Heart left ventricle (tissue), 16 donors: ENCODE results near the gene WNT9A. TPM values are rescaled to one million over a fixed set of nuclear protein-coding genes. Genes with fewer than 3 reads are reported as not detected.

Experiments
- ATAC-seq, 4 donors: fragments of 200-7000 bp; cut with Tn5 transposase; one replicate each; pipeline ENCODE4 v1.9.1; 2020 to 2022; ENCODE audit warnings: moderate library complexity in 4 of 4, mild to moderate bottlenecking in 3 of 4, moderate number of reproducible peaks in 1 of 4
- DNase-seq, 5 donors: peaks; one replicate each; pipeline ENCODE4 v3.0.0-alpha.2; 2020
- H3K27ac ChIP-seq, 12 donors: fragments of 200-600 bp; sonication (generic) in 4 of 12; one replicate each; pipeline versions ENCODE4 v1.5.0 to v1.8.0; 2016 to 2022; ENCODE audit warnings: mild to moderate bottlenecking in 2 of 12
- H3K27me3 ChIP-seq, 9 donors: fragments of 200-600 bp; sonication (generic) in 2 of 9; one replicate each; pipeline versions ENCODE4 v1.5.1 to v1.8.0; 2016 to 2022; ENCODE audit warnings: mild to moderate bottlenecking in 3 of 9
- H3K36me3 ChIP-seq, 9 donors: fragments of 200-600 bp; sonication (generic) in 2 of 9; one replicate each; pipeline versions ENCODE4 v1.5.0 to v1.8.0; 2018 to 2022; ENCODE audit warnings: mild to moderate bottlenecking in 2 of 9
- H3K4me1 ChIP-seq, 12 donors: fragments of 200-600 bp; sonication (generic) in 4 of 12; one replicate each; pipeline versions ENCODE4 v1.5.0 to v1.8.0; 2016 to 2022; ENCODE audit warnings: mild to moderate bottlenecking in 3 of 12
- H3K4me3 ChIP-seq, 12 donors: fragments of 200-600 bp; sonication (generic) in 4 of 12; one replicate each; pipeline versions ENCODE4 v1.5.0 to v1.8.0; 2017 to 2022; ENCODE audit warnings: mild to moderate bottlenecking in 9 of 12, moderate library complexity in 4 of 12
- H3K9me3 ChIP-seq, 12 donors: fragments of 200-600 bp; sonication (generic) in 4 of 12; one replicate each; pipeline versions ENCODE4 v1.5.0 to v1.8.0; 2016 to 2022; ENCODE audit warnings: mild to moderate bottlenecking in 1 of 12
- POLR2A ChIP-seq, 2 donors: fragments of 450-650 bp; IDR thresholded peaks; one replicate each; pipeline ENCODE4 v1.6.1; 2017; ENCODE audit warnings: antibody characterized with exemption in 2 of 2, mild to moderate bottlenecking in 2 of 2, moderate library complexity in 2 of 2
- WGBS, 4 donors: extraction: QIAGEN DNeasy Blood & Tissue Kit in 2 of 4; methylation state at CpG; one replicate each; pipeline versions ENCODE4 v1.1.5 to v1.1.7; 2013 to 2018; 5-methylcytosine and 5-hydroxymethylcytosine counted together
- intact Hi-C, 10 donors: fragments of 100-400 bp; cut with DNase I; formaldehyde crosslinking; loops; one replicate each; pipeline versions ENCODE4 v1.11.1 to v1.14.2; 2022
- polyA plus RNA-seq, 2 donors: library from polyadenylated mRNA; stranded (reverse); fragments of 200-250 nt; gene quantifications; one replicate each; pipeline ENCODE4 v1.2.3, GENCODE V29; 2013
- total RNA-seq, 9 donors: library from RNA; depleted of rRNA in 2 of 9; stranded (reverse); fragments of >200 nt in 2 of 9; fragmentation: NEBNext Ultra II Directional in 3 of 9; extraction: Animal tissue kit (Norgen Biotek cat#: 25700) in 3 of 9; gene quantifications; one replicate each; pipeline versions ENCODE4 v1.1.0 to v1.2.4, GENCODE V29; 2016 to 2023
- TF ChIP-seq, protein P1 (sequence below), 12 donors: fragments of 200-600 bp; sonication (generic) in 4 of 12; IDR thresholded peaks; one replicate each; pipeline versions ENCODE4 v1.5.0 to v1.8.0; 2018 to 2022; ENCODE audit warnings: antibody characterized with exemption in 12 of 12, mild to moderate bottlenecking in 5 of 12
- donor health status: ischemic (EF 13 %, LVEDD 7.1; RV severe dilation, severe dysfunction).
- donor health status: healthy with polysubstance abuse.
- donor health status: DM: no; HTN: yes; CAD: no.
- donor health status: DM: no; HTN: no; CAD: no.
- donor health status: ischemic (EF 25% LVEDD 6.9; RV normal size, moderate dysfunction).
- donor health status: ischemic (EF 25% LVEDD 5.7; RV mildly dilated, moderate dysfunction).
- donor health status: healthy.
- donor health status: DM: yes; HTN: yes; CAD: no.
- donor health status: ischemic (EF 35%, LVEDD 5.7; RV mildly dilated, moderate dysfunction).
- donor health status: nonischemic (EF 11% LVEDD 7.7; RV severe dilation, severe dysfunction).
- donor health status: DM: yes; HTN: yes; CAD: no.
- donor health status: PGD.
- donor health status: ischemic (EF 29% LVEDD 5.4; RV normal size, mild dysfunction).
- donor health status: nonischemic (EF 23%, LVEDD 6.1; RV moderate dilation, normal function).

The WNT9A gene
- total and polyA plus RNA-seq, 11 donors: 0.54 to 29.8 (median 2.3) TPM

DNA sequence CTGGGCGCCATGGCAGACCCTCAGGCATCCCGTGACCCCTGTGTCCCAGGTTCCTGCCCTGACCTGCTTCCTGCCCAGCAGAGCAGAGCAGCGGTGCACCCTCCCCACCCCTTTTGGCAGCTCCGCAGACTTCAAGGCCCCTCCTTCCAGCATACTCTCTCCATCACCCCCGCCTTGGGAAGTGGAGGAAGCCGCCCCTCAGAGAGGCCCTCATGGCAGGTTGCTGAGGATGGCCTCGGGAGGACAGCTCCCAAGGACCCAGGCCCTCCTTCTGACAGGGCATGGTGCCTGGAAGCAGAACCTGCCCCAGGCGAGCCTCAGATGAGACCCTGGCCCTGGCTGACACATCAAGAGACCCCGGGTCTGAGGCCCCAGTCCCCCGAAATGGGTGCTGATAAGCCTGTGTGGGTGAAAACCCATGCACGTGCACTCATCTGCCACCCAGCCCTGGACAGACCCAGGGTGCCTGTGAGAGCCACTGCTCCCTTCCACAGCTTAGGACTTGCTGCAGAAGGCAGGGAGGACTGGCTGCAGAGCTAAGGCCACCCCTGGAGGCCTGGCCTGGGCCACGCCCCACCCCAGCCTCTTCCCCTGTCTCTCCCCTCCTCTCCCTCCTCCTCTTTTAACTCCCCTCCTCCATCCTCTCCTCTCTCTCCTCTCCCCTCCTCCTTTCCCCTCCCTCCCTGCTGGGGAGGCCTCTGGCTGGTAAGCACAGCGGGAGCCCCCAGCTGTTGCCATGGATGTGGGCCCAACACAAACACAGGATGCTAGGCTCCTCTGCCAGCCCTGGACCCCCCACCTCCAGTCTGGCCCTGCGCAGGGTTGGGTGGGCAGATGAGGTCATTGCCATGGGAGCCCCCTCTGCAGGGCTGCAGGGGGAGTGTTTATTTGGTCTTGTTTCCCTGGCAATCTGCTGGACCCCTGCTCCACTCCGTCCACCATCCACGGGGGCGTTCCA lies 33.7 kb downstream of the WNT9A start:
- 65 to 83% (median 76%) methylated on average over 13 to 17 of the region's 17 CpGs for WGBS, 4 donors
- TF ChIP-seq, protein P1, sequence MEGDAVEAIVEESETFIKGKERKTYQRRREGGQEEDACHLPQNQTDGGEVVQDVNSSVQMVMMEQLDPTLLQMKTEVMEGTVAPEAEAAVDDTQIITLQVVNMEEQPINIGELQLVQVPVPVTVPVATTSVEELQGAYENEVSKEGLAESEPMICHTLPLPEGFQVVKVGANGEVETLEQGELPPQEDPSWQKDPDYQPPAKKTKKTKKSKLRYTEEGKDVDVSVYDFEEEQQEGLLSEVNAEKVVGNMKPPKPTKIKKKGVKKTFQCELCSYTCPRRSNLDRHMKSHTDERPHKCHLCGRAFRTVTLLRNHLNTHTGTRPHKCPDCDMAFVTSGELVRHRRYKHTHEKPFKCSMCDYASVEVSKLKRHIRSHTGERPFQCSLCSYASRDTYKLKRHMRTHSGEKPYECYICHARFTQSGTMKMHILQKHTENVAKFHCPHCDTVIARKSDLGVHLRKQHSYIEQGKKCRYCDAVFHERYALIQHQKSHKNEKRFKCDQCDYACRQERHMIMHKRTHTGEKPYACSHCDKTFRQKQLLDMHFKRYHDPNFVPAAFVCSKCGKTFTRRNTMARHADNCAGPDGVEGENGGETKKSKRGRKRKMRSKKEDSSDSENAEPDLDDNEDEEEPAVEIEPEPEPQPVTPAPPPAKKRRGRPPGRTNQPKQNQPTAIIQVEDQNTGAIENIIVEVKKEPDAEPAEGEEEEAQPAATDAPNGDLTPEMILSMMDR (IDR thresholded peaks at IDR 0.05): no peak
- TF ChIP-seq POLR2A (IDR thresholded peaks at IDR 0.05): no peak

DNA sequence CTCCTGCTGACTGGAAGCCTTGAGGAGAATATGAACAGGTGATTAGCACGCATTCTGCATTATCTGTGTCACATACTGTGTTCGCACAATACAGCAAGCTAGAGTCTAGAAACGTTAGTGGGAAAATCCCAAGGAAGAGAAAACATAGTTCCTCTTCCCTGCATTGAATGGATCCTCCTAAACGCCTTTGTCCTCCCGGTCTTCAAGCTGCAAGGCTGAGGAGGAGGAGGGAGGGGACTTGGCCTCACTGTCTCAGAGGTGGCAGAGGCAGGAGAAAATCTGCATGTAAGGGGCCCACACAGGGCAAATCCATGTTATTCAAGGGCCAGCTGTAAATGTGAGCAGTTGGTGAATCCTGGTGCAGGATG lies 34.4 kb downstream of the WNT9A start:
- WGBS, 4 donors: 54 to 68% (median 63%) methylated on average over 5 of the region's 5 CpGs
- DNase-seq (no peak), ATAC-seq (no peak)
- Histone ChIP-seq H3K4me3 (no peak overlapping the region), H3K27ac (no peak overlapping the region), H3K27me3 (no peaks in the 10 kb centered on the region), H3K4me1 (peaks cover 0 to 7% (median 0%) of the 10 kb centered on the region in 12 donors), H3K9me3 (no peaks in the 10 kb centered on the region), H3K36me3 (no peaks in the 10 kb centered on the region)
- intact Hi-C loops: no loop called here
- no peak for TF ChIP-seq POLR2A (IDR thresholded peaks at IDR 0.05)
- TF ChIP-seq, protein P1 (IDR thresholded peaks at IDR 0.05): no peak

More for the DNA sequence above, 33.7 kb downstream of the WNT9A start:
- Histone ChIP-seq H3K36me3 (no peaks in the 10 kb centered on the region), H3K27ac (no peak overlapping the region), H3K27me3 (no peaks in the 10 kb centered on the region), H3K4me3 (no peak overlapping the region), H3K4me1 (peaks cover 0 to 7% (median 0%) of the 10 kb centered on the region in 12 donors), H3K9me3 (no peaks in the 10 kb centered on the region)
- ATAC-seq (peak in 1 of 4 donors; percentile 7), DNase-seq (peak in 1 of 5 donors; percentile 9)
- intact Hi-C loops: no loop called here

DNA sequence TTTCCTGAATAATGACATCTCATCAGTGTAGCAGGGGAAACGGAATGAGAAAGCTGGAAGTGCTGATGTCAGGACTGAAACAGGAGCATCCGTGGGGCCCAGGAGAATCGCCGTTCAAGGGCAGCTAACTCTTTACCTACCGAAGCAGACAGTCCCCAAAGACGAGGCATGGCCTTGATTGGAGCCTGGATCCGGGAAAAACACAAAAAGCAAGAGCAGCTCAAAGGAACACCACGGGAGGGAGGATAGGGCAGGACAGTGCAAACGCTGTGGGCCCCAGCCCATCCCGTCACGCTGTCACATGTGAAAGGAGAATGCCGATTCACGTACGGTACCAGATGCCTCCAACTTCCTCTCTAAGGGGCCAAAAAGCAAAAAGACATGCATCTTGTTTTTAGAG lies 34.9 kb downstream of the WNT9A start:
- no peak overlapping the region for H3K4me3 ChIP-seq
- H3K27me3 ChIP-seq: no peaks in the 10 kb centered on the region
- DNase-seq (peak in 1 of 5 donors; percentile 6), ATAC-seq (no peak)
- H3K27ac ChIP-seq: no peak overlapping the region
- H3K36me3 ChIP-seq: no peaks in the 10 kb centered on the region
- no peaks in the 10 kb centered on the region for H3K9me3 ChIP-seq
- peaks cover 0 to 7% (median 0%) of the 10 kb centered on the region in 12 donors for H3K4me1 ChIP-seq
- intact Hi-C loops: no loop called here
- TF ChIP-seq POLR2A (IDR thresholded peaks at IDR 0.05): no peak
- TF ChIP-seq, protein P1 (IDR thresholded peaks at IDR 0.05): no peak
- WGBS, 4 donors: 45 to 56% (median 53%) methylated on average over 14 of the region's 14 CpGs

DNA sequence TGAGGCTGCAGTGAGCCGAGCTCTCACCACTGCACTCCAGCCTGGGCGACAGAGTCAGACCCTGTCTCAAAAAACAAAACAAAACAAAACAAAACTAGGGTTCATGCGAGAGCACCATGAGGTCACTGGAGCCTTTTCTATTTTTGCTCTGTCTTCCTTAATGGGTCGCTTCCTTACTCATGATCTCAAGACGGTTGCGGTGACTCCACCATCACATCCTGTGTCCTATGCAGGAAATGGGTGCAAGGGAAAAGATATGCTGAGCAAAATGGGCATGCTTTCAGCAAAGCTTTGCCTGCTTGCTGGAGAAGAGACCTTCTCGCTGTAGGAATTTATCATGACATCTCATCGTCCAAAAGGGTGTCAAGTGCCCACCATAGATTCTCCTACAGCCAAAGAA lies 36.4 kb downstream of the WNT9A start:
- no peak for ATAC-seq
- Histone ChIP-seq H3K9me3 (no peaks in the 10 kb centered on the region), H3K4me3 (no peak overlapping the region), H3K27me3 (no peaks in the 10 kb centered on the region), H3K36me3 (no peaks in the 10 kb centered on the region), H3K4me1 (no peaks in the 10 kb centered on the region), H3K27ac (no peak overlapping the region)
- intact Hi-C loops: no loop called here
- DNase-seq: no peak
- TF ChIP-seq, protein P1 (IDR thresholded peaks at IDR 0.05): no peak
- TF ChIP-seq POLR2A (IDR thresholded peaks at IDR 0.05): no peak
- WGBS, 4 donors: 84 to 93% (median 85%) methylated on average over 8 of the region's 8 CpGs
